ENCODE data around the gene TCF21. TPM values are rescaled to one million over a fixed set of nuclear protein-coding genes. Genes with fewer than 3 reads are reported as not detected.

The TCF21 gene
- total and polyA plus RNA-seq, 2 experiments from 2014 or later: 8.2 to 10.1 TPM

GRCh38 chr6:133937909-133938308 lies 49.0 kb downstream of the TCF21 start:
- no peak for TF ChIP-seq CTCF (IDR thresholded peaks at IDR 0.05; ENCODE audit: poor library complexity)
- no peak for TF ChIP-seq EZH2 (IDR thresholded peaks at IDR 0.05; ENCODE audit: borderline replicate concordance)
- TF ChIP-seq EZH2phosphoT487 (IDR thresholded peaks at IDR 0.05; ENCODE audit: low read depth, severe bottlenecking, unreplicated experiment): no peak
- DNase-seq (ENCODE audit: low spot score): no peak
- H4K20me1 ChIP-seq (ENCODE audit: insufficient read depth, poor library complexity, severe bottlenecking): no peaks in the 10 kb centered on the region
- H3K4me3 ChIP-seq: no peak overlapping the region
- H3K79me2 ChIP-seq: no peaks in the 10 kb centered on the region
- H3K4me2 ChIP-seq: no peak overlapping the region
- no peaks in the 10 kb centered on the region for H3K9me3 ChIP-seq (ENCODE audit: low read depth)
- H3K27ac ChIP-seq: no peak overlapping the region
- no peaks in the 10 kb centered on the region for H3K9me2 ChIP-seq (replicated peaks; ENCODE audit: insufficient read depth)
- no peak overlapping the region for H2AFZ ChIP-seq
- H3K36me3 ChIP-seq (replicated peaks; ENCODE audit: insufficient read depth, low read depth): no peaks in the 10 kb centered on the region
- H3K4me1 ChIP-seq (ENCODE audit: insufficient read depth): no peaks in the 10 kb centered on the region
- H3K27me3 ChIP-seq: peaks cover 4% of the 10 kb centered on the region

- H3K36me3 ChIP-seq (replicated peaks; ENCODE audit: insufficient read depth, low read depth): no peaks in the 10 kb centered on the region
- H3K79me2 ChIP-seq: no peaks in the 10 kb centered on the region
- no peak overlapping the region for H3K27ac ChIP-seq
- no peaks in the 10 kb centered on the region for H3K9me3 ChIP-seq (ENCODE audit: low read depth)
- no peaks in the 10 kb centered on the region for H4K20me1 ChIP-seq (ENCODE audit: insufficient read depth, poor library complexity, severe bottlenecking)
- no peak overlapping the region for H3K4me2 ChIP-seq
- no peak overlapping the region for H2AFZ ChIP-seq
- H3K27me3 ChIP-seq: peaks cover 4% of the 10 kb centered on the region
- TF ChIP-seq CTCF (IDR thresholded peaks at IDR 0.05; ENCODE audit: poor library complexity) (no peak), EZH2 (IDR thresholded peaks at IDR 0.05; ENCODE audit: borderline replicate concordance) (no peak), EZH2phosphoT487 (IDR thresholded peaks at IDR 0.05; ENCODE audit: low read depth, severe bottlenecking, unreplicated experiment) (no peak)
- no peak for DNase-seq (ENCODE audit: low spot score)
- H3K4me1 ChIP-seq (ENCODE audit: insufficient read depth): no peaks in the 10 kb centered on the region
- H3K4me3 ChIP-seq: no peak overlapping the region
- H3K9me2 ChIP-seq (replicated peaks; ENCODE audit: insufficient read depth): no peaks in the 10 kb centered on the region
- WGBS (ENCODE audit: low lambda C conversion rate, missing lambda C conversion rate): 92% methylated on average over 1 of the region's 1 CpG
Observed at GRCh38 chr6:133938533-133938932, 49.6 kb downstream of the TCF21 start.

- Histone ChIP-seq H3K27me3 (peaks cover 4% of the 10 kb centered on the region), H4K20me1 (ENCODE audit: insufficient read depth, poor library complexity, severe bottlenecking) (no peaks in the 10 kb centered on the region), H3K27ac (no peak overlapping the region), H3K9me3 (ENCODE audit: low read depth) (no peaks in the 10 kb centered on the region), H3K4me2 (no peak overlapping the region), H3K36me3 (replicated peaks; ENCODE audit: insufficient read depth, low read depth) (no peaks in the 10 kb centered on the region), H3K4me1 (ENCODE audit: insufficient read depth) (no peaks in the 10 kb centered on the region), H3K9me2 (replicated peaks; ENCODE audit: insufficient read depth) (no peaks in the 10 kb centered on the region), H3K4me3 (no peak overlapping the region), H3K79me2 (no peaks in the 10 kb centered on the region), H2AFZ (no peak overlapping the region)
- 86% methylated on average over 8 of the region's 8 CpGs for WGBS (ENCODE audit: low lambda C conversion rate, missing lambda C conversion rate)
- TF ChIP-seq EZH2phosphoT487 (IDR thresholded peaks at IDR 0.05; ENCODE audit: low read depth, severe bottlenecking, unreplicated experiment): no peak
- no peak for TF ChIP-seq EZH2 (IDR thresholded peaks at IDR 0.05; ENCODE audit: borderline replicate concordance)
- no peak for TF ChIP-seq CTCF (IDR thresholded peaks at IDR 0.05; ENCODE audit: poor library complexity)
- no peak for DNase-seq (ENCODE audit: low spot score)
Observed at GRCh38 chr6:133939778-133940667, 51.1 kb downstream of the TCF21 start.

Other genes with a start within 250 kb of the TCF21 start
- 26.2 and 38.1 TPM in 2 replicates for gene TBPL1, start 64.1 kb downstream of the TCF21 start, total RNA-seq
- gene TBPL1, start 64.1 kb downstream of the TCF21 start, polyA plus RNA-seq: 36.8 and 38.8 TPM in 2 replicates
- gene SLC2A12, start 163.5 kb downstream of the TCF21 start, total RNA-seq: 2.5 and 2.9 TPM in 2 replicates
- 0.86 and 1.1 TPM in 2 replicates for gene SLC2A12, start 163.5 kb downstream of the TCF21 start, polyA plus RNA-seq